HepG2 (cell line): ENCODE results near the gene SWSAP1. TPM values are rescaled to one million over a fixed set of nuclear protein-coding genes. Genes with fewer than 3 reads are reported as not detected.

Source experiments
- DMTF1 ChIP-seq: sonication (generic); formaldehyde crosslinking; IDR thresholded peaks from 2 replicates; pipeline ENCODE4 v1.4.0; 2020; ENCODE audit warnings: mild to moderate bottlenecking, missing genetic modification reagents
- EED ChIP-seq: sonication (generic); formaldehyde crosslinking; IDR thresholded peaks from 2 replicates; pipeline ENCODE4 v1.5.0; 2020; ENCODE audit warnings: mild to moderate bottlenecking, missing genetic modification reagents
- KAT7 ChIP-seq: IDR thresholded peaks from 2 replicates; pipeline ENCODE4 v1.6.1; 2018; ENCODE audit warnings: borderline replicate concordance, missing compliant biosample characterization
- NAIF1 ChIP-seq: sonication (generic); formaldehyde crosslinking; IDR thresholded peaks from 2 replicates; pipeline ENCODE4 v1.5.0; 2020; ENCODE audit warnings: mild to moderate bottlenecking, missing genetic modification reagents, borderline replicate concordance
- PAX8 ChIP-seq: sonication (generic); formaldehyde crosslinking; IDR thresholded peaks from 2 replicates; pipeline ENCODE4 v1.8.0; 2022; ENCODE audit warnings: mild to moderate bottlenecking, missing genetic modification reagents, borderline replicate concordance
- POLR2A ChIP-seq, 2 experiments: IDR thresholded peaks; 2 replicates each; pipeline ENCODE4 v1.6.1; 2011; ENCODE audit warnings: low read depth in 2 of 2, low read length in 2 of 2, mild to moderate bottlenecking in 1 of 2, moderate library complexity in 1 of 2; ENCODE audit not compliant: insufficient read depth in 1 of 2
- RXRA ChIP-seq: sonication (generic); formaldehyde crosslinking; IDR thresholded peaks from 2 replicates; pipeline ENCODE4 v1.5.1; 2020; ENCODE audit warnings: missing genetic modification reagents
- ZNF20 ChIP-seq: sonication (generic); formaldehyde crosslinking; IDR thresholded peaks from 2 replicates; pipeline ENCODE4 v1.4.0; 2020; ENCODE audit warnings: mild to moderate bottlenecking, moderate library complexity, missing genetic modification reagents
- ZNF207 ChIP-seq: fragments of 450-650 bp; IDR thresholded peaks from 2 replicates; pipeline ENCODE4 v1.6.1; 2016; ENCODE audit warnings: antibody characterized with exemption, borderline replicate concordance
- ZNF318 ChIP-seq: sonication (generic); formaldehyde crosslinking; IDR thresholded peaks from 2 replicates; pipeline ENCODE4 v1.4.0; 2020; ENCODE audit warnings: mild to moderate bottlenecking, missing genetic modification reagents
- ZNF891 ChIP-seq: sonication (generic); formaldehyde crosslinking; IDR thresholded peaks from 2 replicates; pipeline ENCODE4 v1.5.0; 2020; ENCODE audit warnings: mild to moderate bottlenecking, missing genetic modification reagents
- polyA plus RNA-seq, 8 experiments: library from polyadenylated mRNA; depleted of rRNA in 3 of 8; stranded (reverse) in 7 of 8; unstranded in 1 of 8; fragments of >200 nt; fragmentation: Illumina TruSeq in 4 of 8; extraction: Trizol in 4 of 8; gene quantifications; 2 replicates each; pipeline versions ENCODE4 v1.2.1 to v1.2.3, GENCODE V29; 2011 to 2016; ENCODE audit warnings: low read depth in 4 of 8, missing spikeins in 1 of 8, mixed read lengths in 1 of 8; ENCODE audit not compliant: insufficient read depth in 1 of 8
- total RNA-seq, 5 experiments: library from RNA; depleted of rRNA; stranded (reverse); fragments of >200 nt; fragmentation: Illumina TruSeq; extraction: Trizol; gene quantifications; 2 replicates each; pipeline ENCODE4 v1.2.3, GENCODE V29; 2016; ENCODE audit warnings: low read depth in 1 of 5
- TF ChIP-seq, protein P1 (sequence below): sonication (generic); formaldehyde crosslinking; IDR thresholded peaks from 2 replicates; pipeline ENCODE4 v1.5.0; 2020; ENCODE audit warnings: missing genetic modification reagents
- TF ChIP-seq, protein P2 (sequence below): sonication (generic); formaldehyde crosslinking; IDR thresholded peaks from 2 replicates; pipeline ENCODE4 v1.4.0; 2020; ENCODE audit warnings: missing genetic modification reagents

The SWSAP1 gene
- total and polyA plus RNA-seq, 2 of the 13 experiments (the other 11 are each of a cell fraction or from before 2014, with no cell fraction given): 2.7 to 3.3 TPM

- TF ChIP-seq ZNF318 (CRISPR knock-in tag) (0 out of 2 replicates have a peak, but pooled peaks have one; percentile 89), ZNF20 (0 out of 2 replicates have a peak, but pooled peaks have one; percentile 31), PAX8 (0 out of 2 replicates have a peak, but pooled peaks have one; percentile 75), RXRA (CRISPR knock-in tag) (no peak), KAT7 (CRISPR knock-in tag) (peak; percentile 63), ZNF891 (CRISPR knock-in tag) (peak; percentile 23; the same call in 1 of the 2 replicates), DMTF1 (CRISPR knock-in tag) (peak; percentile 65; the same call in 1 of the 2 replicates), EED (CRISPR knock-in tag) (no peak), NAIF1 (CRISPR knock-in tag) (no peak; the same call in 1 of the 2 replicates), POLR2A (IDR thresholded peaks at IDR 0.05; ENCODE audit: insufficient read depth in 1 of 2, low read depth in 2 of 2, low read length in 2 of 2) (peak in 1 of 2 experiments; percentile 65; a peak in 2 of 4 replicates), ZNF207 (no peak)
- TF ChIP-seq, protein P1, sequence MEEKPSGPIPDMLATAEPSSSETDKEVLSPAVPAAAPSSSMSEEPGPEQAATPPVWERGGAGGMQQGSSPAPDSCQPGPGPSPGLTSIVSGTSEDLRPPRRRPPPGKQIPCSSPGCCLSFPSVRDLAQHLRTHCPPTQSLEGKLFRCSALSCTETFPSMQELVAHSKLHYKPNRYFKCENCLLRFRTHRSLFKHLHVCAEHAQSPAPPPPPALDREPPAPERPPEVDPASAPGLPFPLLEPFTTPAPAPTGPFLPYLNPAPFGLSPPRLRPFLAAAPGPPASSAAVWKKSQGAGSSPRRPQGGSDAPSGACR (CRISPR knock-in tag): no peak
- TF ChIP-seq, protein P2, sequence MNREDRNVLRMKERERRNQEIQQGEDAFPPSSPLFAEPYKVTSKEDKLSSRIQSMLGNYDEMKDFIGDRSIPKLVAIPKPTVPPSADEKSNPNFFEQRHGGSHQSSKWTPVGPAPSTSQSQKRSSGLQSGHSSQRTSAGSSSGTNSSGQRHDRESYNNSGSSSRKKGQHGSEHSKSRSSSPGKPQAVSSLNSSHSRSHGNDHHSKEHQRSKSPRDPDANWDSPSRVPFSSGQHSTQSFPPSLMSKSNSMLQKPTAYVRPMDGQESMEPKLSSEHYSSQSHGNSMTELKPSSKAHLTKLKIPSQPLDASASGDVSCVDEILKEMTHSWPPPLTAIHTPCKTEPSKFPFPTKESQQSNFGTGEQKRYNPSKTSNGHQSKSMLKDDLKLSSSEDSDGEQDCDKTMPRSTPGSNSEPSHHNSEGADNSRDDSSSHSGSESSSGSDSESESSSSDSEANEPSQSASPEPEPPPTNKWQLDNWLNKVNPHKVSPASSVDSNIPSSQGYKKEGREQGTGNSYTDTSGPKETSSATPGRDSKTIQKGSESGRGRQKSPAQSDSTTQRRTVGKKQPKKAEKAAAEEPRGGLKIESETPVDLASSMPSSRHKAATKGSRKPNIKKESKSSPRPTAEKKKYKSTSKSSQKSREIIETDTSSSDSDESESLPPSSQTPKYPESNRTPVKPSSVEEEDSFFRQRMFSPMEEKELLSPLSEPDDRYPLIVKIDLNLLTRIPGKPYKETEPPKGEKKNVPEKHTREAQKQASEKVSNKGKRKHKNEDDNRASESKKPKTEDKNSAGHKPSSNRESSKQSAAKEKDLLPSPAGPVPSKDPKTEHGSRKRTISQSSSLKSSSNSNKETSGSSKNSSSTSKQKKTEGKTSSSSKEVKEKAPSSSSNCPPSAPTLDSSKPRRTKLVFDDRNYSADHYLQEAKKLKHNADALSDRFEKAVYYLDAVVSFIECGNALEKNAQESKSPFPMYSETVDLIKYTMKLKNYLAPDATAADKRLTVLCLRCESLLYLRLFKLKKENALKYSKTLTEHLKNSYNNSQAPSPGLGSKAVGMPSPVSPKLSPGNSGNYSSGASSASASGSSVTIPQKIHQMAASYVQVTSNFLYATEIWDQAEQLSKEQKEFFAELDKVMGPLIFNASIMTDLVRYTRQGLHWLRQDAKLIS (CRISPR knock-in tag): no peak
Observed at GRCh38 chr19:11375143-11375948, 880 bp downstream of the SWSAP1 start (continued).
